ENCODE measurements around the gene FILIP1. TPM values are rescaled to one million over a fixed set of nuclear protein-coding genes. Genes with fewer than 3 reads are reported as not detected.

Gene FILIP1
- polyA plus RNA-seq (2011; rRNA removed) (15.5 and 15.6 TPM in 2 replicates), polyA plus RNA-seq (2017; fragmentation: RNase III; extraction: RNeasy Plus Mini Kit Qiagen cat#74134 plus additional on column Dnase treatment) (1.7 to 2.3 TPM (median 1.9 TPM) in 3 replicates), polyA minus RNA-seq (2011; rRNA and poly(A)+ RNA removed) (12.0 and 12.9 TPM in 2 replicates)
- 1.7 and 1.8 TPM in 2 replicates for polyA plus RNA-seq (2012; cell fraction: cytosol; rRNA removed)
- polyA plus RNA-seq (2012; cell fraction: nucleus; rRNA removed) = 1.9 and 2.6 TPM in 2 replicates

GRCh38 chr6:75493400-75494064, at the start of gene FILIP1:
FILIP1 (minus strand) TSS chr6:75493800; CDS start chr6:75414972, 78,828 bp downstream.
- peak within 1 kb of the TSS; percentile 81 to 84 for H3K27ac ChIP-seq
- H3K9me3 ChIP-seq = no peaks in the 10 kb centered on the region
- ChIA-PET CTCF (interaction anchor here (1.4 to 1.8 kb wide), 2 partner anchors 9 to 12 kb away, joined by 4 to 5 read pairs; no protein-coding TSS in a partner anchor), POLR2A (no interaction called here)
- 1% methylated on average over 10 of the region's 10 CpGs for WGBS (ENCODE audit: missing lambda C conversion rate)
- H3K4me2 ChIP-seq = peak within 1 kb of the TSS; percentile 78
- peaks cover 39% of the 10 kb centered on the region for H3K4me1 ChIP-seq
- DNase-seq (ENCODE audit: low read depth in 1 of 2, low spot score in 1 of 2) = peak in 1 of 2 experiments; percentile 75
- peak within 1 kb of the TSS; percentile 43 for H3K4me3 ChIP-seq
- FAIRE-seq = no peak
- TF ChIP-seq HOXB13 (CRISPR knock-in tag; IDR thresholded peaks at IDR 0.05; ENCODE audit: low read depth) (no peak), HES2 (IDR thresholded peaks at IDR 0.05) (no peak), RFX5 (IDR thresholded peaks at IDR 0.05) (peak; percentile 91), ATOH8 (CRISPR knock-in tag; IDR thresholded peaks at IDR 0.05; ENCODE audit: low read depth) (no peak), TFCP2L1 (CRISPR knock-in tag; IDR thresholded peaks at IDR 0.05) (no peak)
- peak; percentile 75 to 80 for ATAC-seq

GRCh38 chr6:75543311-75543710, 49.7 kb upstream of the FILIP1 start:
- no peak overlapping the region for H3K27ac ChIP-seq
- H3K9me3 ChIP-seq = peaks cover 7% of the 10 kb centered on the region; the same call in 1 of the 3 replicates
- H3K4me1 ChIP-seq = peaks cover 10% of the 10 kb centered on the region; the same call in 2 of the 3 replicates
- POLR2A ChIA-PET = no interaction called here
- 38% methylated on average over 1 of the region's 2 CpGs for WGBS (ENCODE audit: missing lambda C conversion rate)
- ATAC-seq (no peak), DNase-seq (ENCODE audit: low read depth in 1 of 2, low spot score in 1 of 2) (no peak), FAIRE-seq (no peak)
- no peak overlapping the region for H3K4me3 ChIP-seq
- CTCF ChIA-PET = no interaction called here
- TF ChIP-seq EP300 (IDR thresholded peaks at IDR 0.05) = no peak
- no peak for TF ChIP-seq MAX (IDR thresholded peaks at IDR 0.05)
- TF ChIP-seq HOXB5 (CRISPR knock-in tag; IDR thresholded peaks at IDR 0.05) = no peak
- TF ChIP-seq HDAC2 (IDR thresholded peaks at IDR 0.05) = no peak
- no peak for TF ChIP-seq JUN (IDR thresholded peaks at IDR 0.05)
- TF ChIP-seq BHLHE40 (IDR thresholded peaks at IDR 0.05; ENCODE audit: low read depth, low read length) = no peak
- H3K4me2 ChIP-seq = no peak overlapping the region

- no peak for FAIRE-seq
- POLR2A ChIA-PET = no interaction called here
- TF ChIP-seq HMGXB4 (CRISPR knock-in tag; IDR thresholded peaks at IDR 0.05; ENCODE audit: borderline replicate concordance) (no peak), TP53 (CRISPR knock-in tag; IDR thresholded peaks at IDR 0.05) (no peak), CHD2 (IDR thresholded peaks at IDR 0.05; ENCODE audit: low read length, partially characterized antibody) (no peak), E2F6 (IDR thresholded peaks at IDR 0.05; ENCODE audit: borderline replicate concordance, low read depth) (no peak), NR3C1 (IDR thresholded peaks at IDR 0.05) (no peak), ELK1 (IDR thresholded peaks at IDR 0.05; ENCODE audit: low read depth, low read length) (no peak), EHF (CRISPR knock-in tag; IDR thresholded peaks at IDR 0.05) (no peak), ZFP36 (IDR thresholded peaks at IDR 0.05; ENCODE audit: borderline replicate concordance, partially characterized antibody) (no peak), CTCF (IDR thresholded peaks at IDR 0.05) (no peak), JUNB (IDR thresholded peaks at IDR 0.05) (no peak), HES2 (IDR thresholded peaks at IDR 0.05) (no peak), USF2 (IDR thresholded peaks at IDR 0.05) (no peak), ZSCAN20 (CRISPR knock-in tag; IDR thresholded peaks at IDR 0.05) (no peak), CHD4 (IDR thresholded peaks at IDR 0.05; ENCODE audit: borderline replicate concordance) (no peak), ESRRA (IDR thresholded peaks at IDR 0.05; ENCODE audit: borderline replicate concordance, low read length) (no peak), JUN (IDR thresholded peaks at IDR 0.05) (no peak)
These were observed 45.5 kb upstream of the FILIP1 start for GRCh38 chr6:75539136-75539535.

More at GRCh38 chr6:75539136-75539535, 45.5 kb upstream of the FILIP1 start:
- peaks cover 7% of the 10 kb centered on the region; the same call in 1 of the 3 replicates for H3K9me3 ChIP-seq
- no peak overlapping the region for H3K4me3 ChIP-seq
- no peak overlapping the region for H3K27ac ChIP-seq
- no peak for ATAC-seq
- no peaks in the 10 kb centered on the region for H3K4me1 ChIP-seq
- 63% methylated on average over 4 of the region's 4 CpGs for WGBS (ENCODE audit: missing lambda C conversion rate)
- no peak for DNase-seq (ENCODE audit: low read depth in 1 of 2, low spot score in 1 of 2)
- no peak overlapping the region for H3K4me2 ChIP-seq
- CTCF ChIA-PET = no interaction called here

Measured in A549 (cell line).